Amniotic epithelial cell (primary cell): ENCODE data around the gene CD300LG.
"Not testable (repeated sequence)": the region's sequence is repeated elsewhere in the genome, so short reads cannot be mapped to it uniquely, and the experiment has no call there.

ENCODE experiments used
- DNase-seq: peaks from one replicate; pipeline ENCODE4 v3.0.0-alpha.2; 2010; ENCODE audit warnings: low read depth

The CD300LG gene

DNA sequence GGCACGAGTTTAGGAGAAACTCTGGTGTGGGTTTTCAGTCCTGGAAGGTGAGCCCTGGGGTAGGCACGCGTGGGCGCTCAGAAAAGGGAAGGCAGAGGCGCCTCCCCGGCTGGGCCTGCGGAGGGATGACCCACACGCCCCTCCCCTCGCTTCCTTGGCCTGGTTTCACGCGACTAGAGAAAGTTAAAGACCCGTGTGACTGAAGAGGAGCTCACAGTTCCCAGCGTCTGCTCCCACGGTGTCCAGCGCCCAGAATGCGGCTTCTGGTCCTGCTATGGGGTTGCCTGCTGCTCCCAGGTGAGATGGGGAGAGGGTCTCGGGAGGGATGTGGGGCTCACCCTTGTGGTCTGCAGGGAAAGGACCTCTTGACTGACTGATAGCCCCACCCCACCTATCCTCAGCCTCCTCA is at the start of gene CD300LG:
Gene CD300LG, plus strand, starts transcription at position 214 of the 409 bp plus-strand sequence. Its CDS starts 41 bp downstream, at position 255.
- DNase-seq = peak; percentile 4

DNA sequence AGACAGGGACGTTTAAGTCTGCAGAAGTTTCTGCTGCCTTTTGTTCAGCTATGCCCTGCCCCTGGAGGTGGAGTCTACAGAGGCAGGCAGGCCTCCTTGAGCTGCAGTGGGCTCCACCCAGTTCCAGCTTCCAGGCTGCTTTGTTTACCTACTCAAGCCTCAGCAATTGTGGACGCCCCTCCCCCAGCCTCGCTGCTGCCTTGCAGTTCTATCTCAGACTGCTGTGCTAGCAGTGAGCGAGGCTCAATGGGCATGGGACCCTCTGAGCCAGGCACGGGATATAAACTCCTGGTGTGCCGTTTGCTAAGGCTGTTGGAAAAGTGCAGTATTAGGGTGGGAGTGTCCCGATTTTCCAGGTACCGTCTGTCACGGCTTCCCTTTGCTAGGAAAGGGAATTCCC is 49.0 kb upstream of the CD300LG start:
- not testable (repeated sequence) for DNase-seq

DNA sequence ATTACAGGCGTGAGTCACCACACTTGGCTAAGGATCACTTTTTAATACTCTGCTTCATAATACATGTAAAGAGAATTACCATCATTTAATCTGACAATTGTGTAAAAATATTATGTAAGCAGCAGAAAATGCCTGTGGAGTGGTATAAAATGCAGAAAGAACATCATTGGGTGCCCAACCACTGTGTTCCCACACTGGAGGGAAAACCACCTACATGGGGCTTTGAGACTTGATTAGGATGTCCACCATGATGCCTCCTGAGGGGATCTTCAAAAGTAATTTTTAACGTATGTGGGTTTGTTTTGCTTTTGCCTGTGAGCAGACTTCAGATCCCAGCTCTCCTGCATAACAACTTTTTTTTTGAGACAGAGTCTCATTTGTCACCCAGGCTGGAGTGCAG is 47.9 kb upstream of the CD300LG start:
- no peak for DNase-seq

GRCh38 chr17:43800736-43801135 is 46.2 kb upstream of the CD300LG start:
- DNase-seq = no peak

GRCh38 chr17:43801844-43802243 is 45.1 kb upstream of the CD300LG start:
- no peak for DNase-seq

GRCh38 chr17:43803758-43804157 is 43.2 kb upstream of the CD300LG start:
- no peak for DNase-seq

DNA sequence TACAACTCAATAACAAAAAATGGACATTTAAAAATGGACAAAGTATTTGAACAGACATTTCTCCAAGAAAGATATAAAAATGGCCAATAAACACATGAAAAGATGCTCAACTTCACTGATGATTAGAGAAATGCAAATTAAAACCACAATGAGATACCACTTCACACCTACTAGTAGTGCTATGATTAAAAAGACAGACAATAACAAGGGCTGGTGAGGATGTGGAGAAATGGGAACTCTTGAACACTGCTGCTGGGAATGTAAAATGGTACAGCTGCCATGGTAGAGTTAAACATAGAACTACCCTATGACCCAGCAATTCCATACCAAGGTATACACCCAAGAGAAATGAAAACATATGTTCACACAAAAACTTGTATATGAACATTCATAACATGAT is 41.9 kb upstream of the CD300LG start:
- DNase-seq = no peak

- DNase-seq = no peak
These were observed 38.9 kb upstream of the CD300LG start for GRCh38 chr17:43808076-43808475.

DNA sequence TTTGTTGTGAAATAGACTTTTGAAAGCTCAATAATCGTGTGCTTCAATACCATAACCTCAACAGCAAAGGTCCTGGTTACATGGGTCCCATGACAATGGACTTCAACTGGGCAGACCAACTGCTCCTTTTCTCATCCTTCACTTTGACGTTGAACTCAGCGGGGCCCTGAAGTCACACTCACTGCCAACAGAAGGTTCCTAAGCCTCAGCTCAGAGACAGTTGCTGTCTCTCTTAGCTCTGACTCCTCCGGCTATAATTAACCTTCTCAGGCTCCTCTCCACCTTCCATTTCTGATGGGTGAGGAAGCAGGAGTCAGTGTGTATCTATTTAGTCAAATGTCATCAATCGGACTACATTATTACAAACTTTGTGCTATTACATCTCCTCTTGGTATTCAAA is 37.9 kb upstream of the CD300LG start:
- DNase-seq = no peak

- no peak for DNase-seq
These were observed 36.7 kb upstream of the CD300LG start for GRCh38 chr17:43810226-43810715.

- no peak for DNase-seq
These were observed 36.2 kb upstream of the CD300LG start for GRCh38 chr17:43810823-43811222.

DNA sequence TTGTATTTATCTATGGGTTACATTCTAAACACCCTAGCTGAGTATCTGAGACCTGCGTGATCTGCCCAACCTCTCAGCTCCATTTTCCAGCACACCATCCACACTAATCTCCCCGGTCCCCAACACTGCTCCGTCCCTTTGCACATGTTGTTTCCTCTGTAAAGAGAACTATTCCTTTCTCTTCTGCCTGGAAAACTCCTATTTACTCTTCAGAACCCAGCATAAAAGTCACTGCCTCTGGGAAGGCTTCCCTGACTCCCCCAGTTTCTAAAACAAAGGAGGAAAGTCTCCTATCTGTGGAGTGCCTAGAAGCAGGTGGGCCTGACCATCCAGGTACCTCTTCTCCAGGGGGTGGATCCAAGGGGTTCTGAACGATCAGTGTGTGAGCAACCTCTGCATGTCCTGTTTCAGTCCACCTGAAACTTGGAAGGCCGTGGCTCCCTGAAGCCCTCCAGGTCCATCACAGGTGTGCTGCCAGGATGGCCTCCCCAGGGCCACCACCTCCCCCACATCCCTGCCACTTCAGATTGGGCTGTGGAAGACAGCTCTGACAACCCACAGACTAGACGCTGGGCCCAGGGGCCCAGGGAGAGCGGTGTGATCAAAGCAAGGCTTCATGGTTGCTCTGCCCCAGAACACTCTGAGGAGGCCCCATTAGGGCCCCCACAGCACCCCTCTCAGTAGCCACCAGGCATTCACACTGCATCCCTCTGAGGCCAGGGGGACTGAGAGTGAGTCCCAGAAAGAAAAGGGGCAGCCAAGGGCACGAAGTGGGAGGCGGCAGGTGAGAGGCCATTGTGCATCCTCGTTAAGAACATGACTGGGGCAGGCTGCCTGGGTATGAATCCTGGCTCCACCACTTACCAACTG is 34.3 kb upstream of the CD300LG start:
- DNase-seq = no peak

- no peak for DNase-seq
These were observed 33.6 kb upstream of the CD300LG start for GRCh38 chr17:43813386-43813785.

DNA sequence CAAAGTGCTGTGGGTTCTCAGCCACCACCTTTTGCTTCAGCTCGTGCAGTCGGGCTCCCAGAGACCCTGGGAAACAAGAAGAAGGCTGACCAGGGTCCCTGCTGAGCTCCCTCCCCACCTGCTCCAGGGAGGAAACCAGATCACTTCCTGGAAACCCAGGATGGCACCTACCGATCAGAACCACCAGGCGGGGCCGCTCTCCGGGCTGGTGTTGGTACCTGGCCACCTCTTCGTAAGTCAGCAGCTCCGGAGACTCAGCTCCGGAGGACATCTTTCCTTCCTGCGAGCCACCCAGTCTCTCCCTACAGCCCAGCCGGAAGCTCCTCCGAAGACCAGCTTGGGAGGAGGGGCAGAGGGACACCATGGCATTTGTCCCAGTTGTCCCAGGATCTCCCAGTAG is 33.0 kb upstream of the CD300LG start:
- DNase-seq = no peak

DNA sequence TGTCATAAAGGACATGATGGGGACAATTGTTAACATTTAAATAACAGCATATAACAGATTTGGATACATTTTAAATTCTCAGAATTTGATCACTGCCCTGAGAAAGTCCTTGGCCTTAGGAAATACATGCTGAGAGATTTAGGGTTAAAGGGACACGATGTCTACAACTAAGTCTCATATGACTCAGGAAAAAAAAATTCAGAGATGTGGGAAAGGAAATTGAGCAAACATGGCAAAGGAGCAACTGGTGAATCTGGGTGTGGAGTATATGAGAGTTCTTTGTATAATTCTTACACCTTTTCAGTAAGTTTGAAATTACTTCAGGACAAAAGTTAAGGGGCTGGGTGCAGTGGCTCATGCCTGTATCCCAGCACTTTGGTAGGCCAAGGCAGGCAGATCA is 32.3 kb upstream of the CD300LG start:
- DNase-seq = peak; percentile 77

DNA sequence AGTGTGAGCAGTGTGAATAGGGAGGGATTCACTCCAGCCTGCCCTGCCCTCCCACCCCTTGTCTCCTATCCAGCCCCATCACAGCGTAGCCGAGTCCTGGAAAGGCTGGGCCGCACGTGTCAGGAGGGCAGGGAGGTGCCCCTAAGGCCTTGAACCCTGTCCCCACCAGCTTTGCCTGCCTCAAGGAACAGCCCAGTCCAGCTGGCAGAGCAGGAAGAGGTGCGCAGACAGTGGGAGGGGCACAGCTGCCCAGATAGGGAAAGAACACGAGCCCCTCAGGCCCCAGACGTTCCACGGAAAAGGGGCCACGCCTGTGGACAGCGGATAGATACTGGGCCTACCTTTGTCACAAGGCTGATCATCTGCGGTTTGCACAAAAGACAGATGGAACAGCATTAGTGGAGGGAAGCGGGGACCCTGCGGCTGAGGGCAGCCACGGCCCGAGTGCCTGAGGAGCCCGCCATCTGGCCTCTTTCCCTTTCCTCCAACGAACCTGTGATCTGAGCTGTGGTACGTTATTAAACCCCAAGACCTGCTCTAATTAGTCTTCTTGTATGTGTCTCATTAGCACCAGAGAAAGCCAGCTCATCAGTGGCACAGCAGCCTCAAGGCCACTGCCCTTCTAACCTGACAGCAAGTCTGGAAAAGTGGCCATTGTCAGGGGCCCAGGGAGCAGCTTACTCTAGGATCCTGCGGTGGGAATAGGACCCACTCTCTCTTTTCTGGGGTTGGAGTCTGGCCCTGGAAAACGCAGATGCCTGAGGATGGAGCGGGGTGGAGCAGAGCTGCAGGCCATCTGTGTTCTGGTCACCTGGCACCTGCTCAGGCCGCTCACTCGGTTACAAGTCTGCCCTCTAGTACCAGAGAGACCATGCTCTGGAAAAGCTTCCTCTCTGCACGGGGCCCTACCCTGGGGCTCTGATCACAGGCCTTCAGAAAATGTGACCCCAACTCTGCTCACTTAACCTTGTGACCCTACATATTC is 30.3 kb upstream of the CD300LG start:
- DNase-seq = no peak

DNA sequence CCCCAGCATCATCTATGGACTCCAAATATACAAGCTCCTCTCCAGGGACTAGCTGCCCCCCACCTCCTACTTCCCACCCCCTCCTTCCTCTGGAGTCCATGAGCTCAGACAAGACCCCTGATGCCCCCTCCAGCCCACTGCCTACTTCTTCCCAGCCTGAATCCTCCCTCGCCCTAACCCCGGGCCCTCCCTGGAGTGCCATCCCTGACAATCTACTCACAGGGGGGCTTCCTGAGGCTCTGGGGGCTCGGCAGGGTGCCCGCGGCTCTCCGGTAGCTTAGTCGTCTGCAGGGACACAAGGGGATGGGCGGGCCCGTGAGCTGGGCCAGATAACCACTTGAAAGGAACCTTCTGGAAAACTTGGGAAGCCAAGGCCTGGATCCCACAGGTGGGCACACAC is 29.1 kb upstream of the CD300LG start:
- DNase-seq = no peak

DNA sequence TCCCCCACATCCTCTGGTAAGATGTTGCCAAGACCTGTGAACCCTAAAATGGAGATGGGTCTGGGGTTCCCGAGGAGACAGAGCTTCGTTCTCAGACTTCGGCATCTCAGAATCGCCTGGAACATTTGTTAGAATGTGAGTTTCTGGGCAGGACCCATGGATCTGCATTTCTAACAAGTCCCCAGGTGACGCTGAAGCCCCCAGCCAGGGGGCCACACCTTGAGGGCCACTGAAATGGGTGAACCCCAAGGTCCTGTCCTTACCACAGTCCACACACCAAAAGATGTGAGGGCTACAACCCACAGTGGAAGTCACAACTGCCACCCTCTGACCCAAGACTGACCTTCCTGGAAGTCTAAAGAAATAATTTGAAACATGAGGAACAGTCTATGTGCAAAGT is 28.0 kb upstream of the CD300LG start:
- no peak for DNase-seq

DNA sequence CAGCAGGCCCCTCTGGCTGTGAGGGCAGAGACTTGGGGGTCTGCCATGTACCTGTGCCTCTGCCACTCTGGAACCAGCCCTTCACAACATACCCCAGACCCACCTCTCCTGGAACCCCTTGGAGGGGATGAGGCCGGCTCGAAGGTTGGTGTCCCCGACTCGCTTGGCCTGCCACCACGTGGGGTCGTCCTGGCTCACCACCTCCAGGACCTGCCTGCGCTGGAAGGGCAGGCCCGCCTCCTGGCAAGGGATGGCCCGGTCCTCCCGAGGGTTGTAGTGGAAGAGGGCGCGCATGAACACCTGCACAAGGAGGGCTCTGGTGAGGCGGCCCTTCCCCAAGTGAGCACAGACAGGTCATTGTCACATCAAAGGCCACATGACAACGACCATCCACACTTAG is 26.2 kb upstream of the CD300LG start:
- no peak for DNase-seq

DNA sequence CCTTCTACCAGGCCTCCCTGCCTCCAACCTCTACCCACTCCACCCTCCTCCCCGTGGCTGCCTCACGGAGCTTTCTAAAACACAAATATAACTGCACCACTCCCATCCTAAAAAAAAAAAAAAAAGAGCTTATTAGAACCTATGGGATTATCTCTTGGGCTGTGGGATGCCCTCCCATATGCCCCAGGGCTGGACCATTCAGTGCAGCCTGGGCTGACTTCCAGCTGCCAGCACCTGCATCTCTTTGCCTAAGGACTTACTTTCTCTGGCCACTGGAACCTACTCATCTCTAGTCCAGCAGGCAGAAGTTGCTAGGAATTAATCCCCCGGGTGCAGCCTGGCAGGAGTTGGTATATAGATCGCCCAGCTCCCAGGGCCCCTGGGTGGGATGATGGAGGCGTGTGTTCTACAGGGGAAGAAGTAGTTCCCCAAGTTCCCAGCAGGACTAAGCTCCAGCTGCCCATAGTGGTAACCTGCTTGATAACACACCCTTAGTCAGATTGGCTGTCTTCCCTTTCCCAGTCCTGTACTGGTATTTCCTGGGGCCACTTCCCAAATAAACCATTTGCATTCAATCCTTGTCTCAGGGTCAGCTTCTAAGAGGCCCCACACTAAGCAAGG is 24.3 kb upstream of the CD300LG start:
- DNase-seq = peak; percentile 11

GRCh38 chr17:43823350-43824084 is 23.5 kb upstream of the CD300LG start:
- no peak for DNase-seq
